SK-N-SH treated with all-trans-retinoic acid at 6 μM for 48 hours (cell line): Measurements from ENCODE around the gene RERE.

ENCODE experiments used
- ATAC-seq: fragments of 200-7000 bp; cut with Tn5 transposase; 3 replicates; pipeline ENCODE4 v1.9.1; 2020; ENCODE audit warnings: mild to moderate bottlenecking, moderate library complexity
- ARNTL ChIP-seq: fragments of 450-650 bp; formaldehyde crosslinking; IDR thresholded peaks from 2 replicates; pipeline ENCODE4 v1.5.0; 2020; ENCODE audit warnings: low read depth, mild to moderate bottlenecking, moderate library complexity, borderline replicate concordance
- BACH2 ChIP-seq: fragments of 250-450 bp; sonication (Bioruptor Pico); IDR thresholded peaks from 2 replicates; pipeline ENCODE4 v1.9.0; 2021; ENCODE audit warnings: mild to moderate bottlenecking, borderline replicate concordance
- CREB5 ChIP-seq: fragments of 250-450 bp; sonication (Bioruptor Pico); IDR thresholded peaks from 2 replicates; pipeline ENCODE4 v1.5.1; 2020; ENCODE audit warnings: low read depth, mild to moderate bottlenecking, moderate library complexity
- CSDC2 ChIP-seq: fragments of 250-450 bp; sonication (Bioruptor Pico); IDR thresholded peaks from 2 replicates; pipeline ENCODE4 v1.5.0; 2020; ENCODE audit warnings: mild to moderate bottlenecking, moderate library complexity
- CSRNP3 ChIP-seq: fragments of 250-450 bp; sonication (Bioruptor Pico); IDR thresholded peaks from 2 replicates; pipeline ENCODE4 v1.5.1; 2021; ENCODE audit warnings: mild to moderate bottlenecking, moderate library complexity
- ESRRG ChIP-seq: fragments of 250-450 bp; sonication (Bioruptor Pico); IDR thresholded peaks from 2 replicates; pipeline ENCODE4 v1.6.1; 2021; ENCODE audit warnings: mild to moderate bottlenecking
- GLIS3 ChIP-seq: fragments of 250-450 bp; sonication (Bioruptor Pico); IDR thresholded peaks from 2 replicates; pipeline ENCODE4 v1.5.0; 2020; ENCODE audit warnings: mild to moderate bottlenecking, moderate library complexity
- OSR1 ChIP-seq: fragments of 250-450 bp; sonication (Bioruptor Pico); IDR thresholded peaks from 2 replicates; pipeline ENCODE4 v1.8.0; 2022; ENCODE audit warnings: moderate library complexity, mild to moderate bottlenecking, inconsistent platforms
- PATZ1 ChIP-seq: fragments of 250-450 bp; sonication (Bioruptor Pico); IDR thresholded peaks from 2 replicates; pipeline ENCODE4 v1.8.0; 2020; ENCODE audit warnings: mild to moderate bottlenecking, moderate library complexity, borderline replicate concordance
- POU6F1 ChIP-seq: fragments of 250-450 bp; sonication (Bioruptor Pico); IDR thresholded peaks from 2 replicates; pipeline ENCODE4 v1.8.0; 2021; ENCODE audit warnings: low read depth, mild to moderate bottlenecking, moderate library complexity, borderline replicate concordance
- RARB ChIP-seq: fragments of 250-450 bp; sonication (Bioruptor Pico); IDR thresholded peaks from 2 replicates; pipeline ENCODE4 v1.8.0; 2021; ENCODE audit warnings: mild to moderate bottlenecking, moderate library complexity
- SNAI2 ChIP-seq: fragments of 250-450 bp; sonication (Bioruptor Pico); IDR thresholded peaks from 2 replicates; pipeline ENCODE4 v1.5.0; 2020; ENCODE audit warnings: mild to moderate bottlenecking, moderate library complexity
- TCF4 ChIP-seq: fragments of 250-450 bp; sonication (Bioruptor Pico); IDR thresholded peaks from 2 replicates; pipeline ENCODE4 v1.8.0; 2021; ENCODE audit warnings: mild to moderate bottlenecking, moderate library complexity, borderline replicate concordance
- TOX ChIP-seq: fragments of 250-450 bp; sonication (Bioruptor Pico); IDR thresholded peaks from 2 replicates; pipeline ENCODE4 v1.8.0; 2021; ENCODE audit warnings: mild to moderate bottlenecking, moderate library complexity, borderline replicate concordance
- TSHZ2 ChIP-seq: fragments of 250-450 bp; sonication (Bioruptor Pico); IDR thresholded peaks from 2 replicates; pipeline ENCODE4 v1.5.0; 2020; ENCODE audit warnings: mild to moderate bottlenecking, moderate library complexity
- ZC3H10 ChIP-seq: fragments of 250-450 bp; sonication (Bioruptor Pico); IDR thresholded peaks from 2 replicates; pipeline ENCODE4 v1.5.1; 2021; ENCODE audit warnings: mild to moderate bottlenecking, moderate library complexity
- ZFP3 ChIP-seq: fragments of 250-450 bp; sonication (Bioruptor Pico); IDR thresholded peaks from 2 replicates; pipeline ENCODE4 v1.5.0; 2020; ENCODE audit warnings: mild to moderate bottlenecking, moderate library complexity
- ZFP30 ChIP-seq: fragments of 450-650 bp; formaldehyde crosslinking; IDR thresholded peaks from 2 replicates; pipeline ENCODE4 v1.5.0; 2022; ENCODE audit warnings: mild to moderate bottlenecking, moderate library complexity
- ZNF565 ChIP-seq: fragments of 450-650 bp; formaldehyde crosslinking; conservative IDR thresholded peaks from 2 replicates; pipeline ENCODE4 v1.5.0; 2020; ENCODE audit warnings: low read depth, mild to moderate bottlenecking, moderate library complexity
- ZNF8 ChIP-seq: fragments of 450-650 bp; formaldehyde crosslinking; IDR thresholded peaks from 2 replicates; pipeline ENCODE4 v1.5.0; 2020; ENCODE audit warnings: mild to moderate bottlenecking, moderate library complexity

Gene RERE

GRCh38 chr1:8338526-8339202 is 478.8 kb downstream of the RERE start:
- no peak for TF ChIP-seq BACH2 (CRISPR knock-in tag)
- TF ChIP-seq ZNF565 (CRISPR knock-in tag), result no peak
- TF ChIP-seq ZC3H10 (CRISPR knock-in tag), result no peak
- TF ChIP-seq TOX (CRISPR knock-in tag), result no peak
- no peak for ATAC-seq

- TF ChIP-seq TSHZ2 (no peak), ZC3H10 (CRISPR knock-in tag) (no peak), ARNTL (CRISPR knock-in tag) (no peak), POU6F1 (no peak), CSDC2 (CRISPR knock-in tag) (no peak), CREB5 (no peak), TCF4 (CRISPR knock-in tag) (no peak), BACH2 (CRISPR knock-in tag) (no peak), ZFP30 (CRISPR knock-in tag) (no peak)
- no peak for ATAC-seq
Measured at GRCh38 chr1:8337776-8338525, 479.5 kb downstream of the RERE start.

- ATAC-seq, result no peak
- no peak for TF ChIP-seq ZNF565 (CRISPR knock-in tag)
- no peak for TF ChIP-seq SNAI2
- no peak for TF ChIP-seq ZNF8 (CRISPR knock-in tag)
- TF ChIP-seq CSRNP3 (CRISPR knock-in tag), result no peak
- TF ChIP-seq CREB5, result no peak
- TF ChIP-seq PATZ1 (CRISPR knock-in tag), result no peak
- TF ChIP-seq POU6F1, result no peak
- TF ChIP-seq ZC3H10 (CRISPR knock-in tag), result no peak
- TF ChIP-seq OSR1, result no peak
- TF ChIP-seq ZFP3 (CRISPR knock-in tag), result no peak
- TF ChIP-seq ESRRG (CRISPR knock-in tag), result no peak
- TF ChIP-seq TSHZ2, result no peak
- TF ChIP-seq BACH2 (CRISPR knock-in tag), result no peak
- TF ChIP-seq GLIS3 (CRISPR knock-in tag), result no peak
- no peak for TF ChIP-seq ZFP30 (CRISPR knock-in tag)
- TF ChIP-seq RARB (CRISPR knock-in tag), result no peak
- no peak for TF ChIP-seq TCF4 (CRISPR knock-in tag)
Measured at GRCh38 chr1:8335246-8335645, 482.2 kb downstream of the RERE start.
